BE2C (cell line): Measurements from ENCODE around the gene NKAIN4.
A peak's percentile ranks its signal among the peaks of the same experiment; 100 is the strongest.

ENCODE experiments used
- DNase-seq: peaks from one replicate; pipeline ENCODE4 v3.0.0-alpha.2; 2020
- H3K27me3 ChIP-seq: fragments of 250-450 bp; sonication (Bioruptor Pico); 2 replicates; pipeline ENCODE4 v1.5.1; 2020; ENCODE audit warnings: mild to moderate bottlenecking
- H3K36me3 ChIP-seq: fragments of 250-450 bp; sonication (Bioruptor Pico); 2 replicates; pipeline ENCODE4 v1.5.1; 2020; ENCODE audit warnings: mild to moderate bottlenecking
- H3K4me1 ChIP-seq: fragments of 250-450 bp; sonication (Bioruptor Pico); 2 replicates; pipeline ENCODE4 v1.5.1; 2020
- H3K4me3 ChIP-seq: 2 replicates; pipeline ENCODE4 v1.5.1; 2011; ENCODE audit warnings: low read depth, low read length
- H3K9me3 ChIP-seq: fragments of 250-450 bp; sonication (Bioruptor Pico); 2 replicates; pipeline ENCODE4 v1.5.1; 2020
- TF ChIP-seq, protein P1 (sequence below): IDR thresholded peaks from 2 replicates; pipeline ENCODE4 v1.5.1; 2012; ENCODE audit warnings: mild to moderate bottlenecking, low read depth, low read length

Gene NKAIN4

GRCh38 chr20:63273059-63273579 is 18.9 kb upstream of the NKAIN4 start:
- H3K4me1 ChIP-seq = peaks cover 3% of the 10 kb centered on the region; the same call in 1 of the 2 replicates
- H3K4me3 ChIP-seq = peak overlapping the region; percentile 76
- no peaks in the 10 kb centered on the region for H3K9me3 ChIP-seq
- H3K27me3 ChIP-seq = no peaks in the 10 kb centered on the region
- H3K36me3 ChIP-seq = peaks cover 11% of the 10 kb centered on the region
- TF ChIP-seq, protein P1, sequence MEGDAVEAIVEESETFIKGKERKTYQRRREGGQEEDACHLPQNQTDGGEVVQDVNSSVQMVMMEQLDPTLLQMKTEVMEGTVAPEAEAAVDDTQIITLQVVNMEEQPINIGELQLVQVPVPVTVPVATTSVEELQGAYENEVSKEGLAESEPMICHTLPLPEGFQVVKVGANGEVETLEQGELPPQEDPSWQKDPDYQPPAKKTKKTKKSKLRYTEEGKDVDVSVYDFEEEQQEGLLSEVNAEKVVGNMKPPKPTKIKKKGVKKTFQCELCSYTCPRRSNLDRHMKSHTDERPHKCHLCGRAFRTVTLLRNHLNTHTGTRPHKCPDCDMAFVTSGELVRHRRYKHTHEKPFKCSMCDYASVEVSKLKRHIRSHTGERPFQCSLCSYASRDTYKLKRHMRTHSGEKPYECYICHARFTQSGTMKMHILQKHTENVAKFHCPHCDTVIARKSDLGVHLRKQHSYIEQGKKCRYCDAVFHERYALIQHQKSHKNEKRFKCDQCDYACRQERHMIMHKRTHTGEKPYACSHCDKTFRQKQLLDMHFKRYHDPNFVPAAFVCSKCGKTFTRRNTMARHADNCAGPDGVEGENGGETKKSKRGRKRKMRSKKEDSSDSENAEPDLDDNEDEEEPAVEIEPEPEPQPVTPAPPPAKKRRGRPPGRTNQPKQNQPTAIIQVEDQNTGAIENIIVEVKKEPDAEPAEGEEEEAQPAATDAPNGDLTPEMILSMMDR = no peak
- DNase-seq = no peak

GRCh38 chr20:63272105-63273058 is 18.1 kb upstream of the NKAIN4 start, which contains the start of gene ARFGAP1:
TSS of gene ARFGAP1 (plus strand) at chr20:63272813. CDS start at chr20:63275581, 2,768 bp downstream.
- peaks cover 3% of the 10 kb centered on the region; the same call in 1 of the 2 replicates for H3K4me1 ChIP-seq
- H3K36me3 ChIP-seq = peaks cover 7% of the 10 kb centered on the region
- TF ChIP-seq, protein P1 = no peak
- H3K27me3 ChIP-seq = no peaks in the 10 kb centered on the region
- peak; percentile 96 for DNase-seq
- H3K9me3 ChIP-seq = no peaks in the 10 kb centered on the region
- peak within 1 kb of the TSS; percentile 76 for H3K4me3 ChIP-seq

GRCh38 chr20:63270606-63271325 is 16.5 kb upstream of the NKAIN4 start:
- Histone ChIP-seq H3K4me3 (no peak overlapping the region), H3K4me1 (peaks cover 3% of the 10 kb centered on the region; the same call in 1 of the 2 replicates), H3K9me3 (no peaks in the 10 kb centered on the region), H3K36me3 (no peaks in the 10 kb centered on the region), H3K27me3 (no peaks in the 10 kb centered on the region)
- TF ChIP-seq, protein P1 = no peak
- no peak for DNase-seq

- Histone ChIP-seq H3K4me1 (peaks cover 3% of the 10 kb centered on the region; the same call in 1 of the 2 replicates), H3K36me3 (no peaks in the 10 kb centered on the region), H3K4me3 (no peak overlapping the region), H3K27me3 (peaks cover under 1% of the 10 kb centered on the region), H3K9me3 (no peaks in the 10 kb centered on the region)
- DNase-seq = no peak
- TF ChIP-seq, protein P1 = no peak
Observed at GRCh38 chr20:63269724-63270123, 15.5 kb upstream of the NKAIN4 start.

DNA sequence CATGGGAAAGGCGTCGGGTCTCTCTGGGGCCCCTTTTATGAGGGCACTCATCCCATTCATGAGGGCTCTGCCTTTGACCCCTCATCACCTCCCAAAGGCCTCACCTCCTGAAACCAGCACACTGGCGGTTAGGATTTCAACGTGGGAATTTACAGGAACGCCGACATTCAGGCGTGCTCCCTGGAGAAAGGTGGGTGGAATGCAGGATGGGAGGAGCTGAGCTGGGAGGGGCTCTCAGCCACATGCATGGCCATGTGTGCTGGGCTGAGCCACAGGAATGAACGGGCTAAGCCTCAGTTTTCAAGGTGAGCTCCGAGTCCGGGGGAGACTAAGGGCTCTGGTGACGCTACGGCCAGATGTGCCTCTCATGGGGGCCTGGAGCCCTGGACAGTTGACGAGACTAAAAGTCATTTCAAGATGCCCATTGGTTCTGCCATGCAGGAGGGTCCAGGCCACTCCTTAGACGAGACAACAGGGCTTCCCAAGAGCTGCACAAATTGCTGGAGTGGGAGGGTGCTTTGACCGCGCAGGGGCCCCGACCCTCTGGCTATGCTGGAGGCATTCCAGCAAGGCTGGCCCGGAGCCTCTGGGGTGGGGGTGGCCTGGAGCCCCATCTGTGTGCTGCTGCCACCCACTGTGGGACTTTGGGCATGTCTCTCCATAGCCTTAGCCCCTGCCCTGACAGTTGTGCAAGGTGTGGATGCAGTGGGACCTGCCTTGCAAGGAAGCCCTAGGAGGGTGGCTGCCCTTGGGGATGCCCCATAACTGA is 14.6 kb upstream of the NKAIN4 start:
- Histone ChIP-seq H3K27me3 (peaks cover 9% of the 10 kb centered on the region), H3K4me1 (no peaks in the 10 kb centered on the region), H3K36me3 (no peaks in the 10 kb centered on the region), H3K4me3 (no peak overlapping the region), H3K9me3 (no peaks in the 10 kb centered on the region)
- DNase-seq = no peak
- TF ChIP-seq, protein P1 = no peak
